Measurements from ENCODE around the gene ANKHD1. TPM values are rescaled to one million over a fixed set of nuclear protein-coding genes. Genes with fewer than 3 reads are reported as not detected.

Gene ANKHD1
- polyA plus RNA-seq, 1 of the 3 experiments (the other 2 are of a cell fraction), result 26.7 TPM

- CTCF ChIA-PET, result interaction anchor here (0.6 to 1.7 kb wide), 2 partner anchors 160 to 191 kb away, joined by 3 to 4 read pairs; no protein-coding TSS in a partner anchor
- POLR2A ChIA-PET, result no interaction called here
These were observed 152.8 kb downstream of the ANKHD1 start for GRCh38 chr5:140554454-140554853.

GRCh38 chr5:140555747-140556312, 154.2 kb downstream of the ANKHD1 start:
- Histone ChIP-seq H3K4me1 (ENCODE audit: control insufficient read depth in 1 of 2, insufficient read depth in 2 of 2, low read depth in 1 of 2, low read length in 1 of 2) (peaks cover 7 to 21% of the 10 kb centered on the region in 2 experiments; a peak in 3 of 4 replicates), H3K9me2 (no peaks in the 10 kb centered on the region), H3K4me3 (ENCODE audit: low read depth in 2 of 2, low read length in 1 of 2) (peak overlapping the region; percentile 85 to 87), H3K27ac (ENCODE audit: low read depth in 2 of 2, low read length in 1 of 2) (peak overlapping the region; percentile 78 to 92; a peak in 3 of 4 replicates), H3K27me3 (ENCODE audit: insufficient read depth) (no peaks in the 10 kb centered on the region), H3K36me3 (replicated peaks in 1 of 2; ENCODE audit: control insufficient read depth in 1 of 2, insufficient read depth in 2 of 2, low read length in 1 of 2) (peaks cover 11 to 29% of the 10 kb centered on the region in 2 experiments), H4K20me1 (ENCODE audit: insufficient read depth) (peaks cover 4% of the 10 kb centered on the region), H3K79me2 (ENCODE audit: insufficient read depth) (peaks cover 59% of the 10 kb centered on the region), H3K4me2 (peak overlapping the region; percentile 61), H2AFZ (ENCODE audit: low read depth) (no peak overlapping the region), H3K9me3 (no peaks in the 10 kb centered on the region), H3F3A (replicated peaks; ENCODE audit: insufficient read depth) (peaks cover 16% of the 10 kb centered on the region), H3K9ac (peak overlapping the region; percentile 89)
- 9% methylated on average over 1 of the region's 1 CpG for WGBS (ENCODE audit: low lambda C conversion rate)
- peak; percentile 42 for DNase-seq
- CTCF ChIA-PET, result interaction anchor here (0.9 to 1.7 kb wide), 3 partner anchors 68 to 193 kb away, joined by 3 to 4 read pairs (median 4); partner anchors contain the start of genes IK and NDUFA2
- POLR2A ChIA-PET, result interaction anchor here (1.0 kb wide), 1 partner anchor 8 kb away, joined by 3 read pairs; the partner anchor contains the start of gene EIF4EBP3
- TF ChIP-seq RAD21 (IDR thresholded peaks at IDR 0.05; ENCODE audit: low read length), result peak; percentile 28
- TF ChIP-seq NFIC (IDR thresholded peaks at IDR 0.05; ENCODE audit: borderline replicate concordance), result no peak

More at GRCh38 chr5:140554454-140554853, 152.8 kb downstream of the ANKHD1 start:
- Histone ChIP-seq H3K9me3 (no peaks in the 10 kb centered on the region), H3K27me3 (ENCODE audit: insufficient read depth) (no peaks in the 10 kb centered on the region), H3K9me2 (no peaks in the 10 kb centered on the region), H3F3A (replicated peaks; ENCODE audit: insufficient read depth) (peaks cover 28% of the 10 kb centered on the region), H3K4me1 (ENCODE audit: control insufficient read depth in 1 of 2, insufficient read depth in 2 of 2, low read depth in 1 of 2, low read length in 1 of 2) (peaks cover 7 to 35% of the 10 kb centered on the region in 2 experiments), H3K4me2 (peak overlapping the region; percentile 61; the same call in 1 of the 2 replicates), H2AFZ (ENCODE audit: low read depth) (no peak overlapping the region), H3K4me3 (ENCODE audit: low read depth in 2 of 2, low read length in 1 of 2) (no peak overlapping the region), H3K27ac (ENCODE audit: low read depth in 2 of 2, low read length in 1 of 2) (no peak overlapping the region; a peak in 1 of 4 replicates), H3K36me3 (replicated peaks in 1 of 2; ENCODE audit: control insufficient read depth in 1 of 2, insufficient read depth in 2 of 2, low read length in 1 of 2) (peaks cover 16 to 35% of the 10 kb centered on the region in 2 experiments), H3K79me2 (ENCODE audit: insufficient read depth) (peaks cover 59% of the 10 kb centered on the region), H4K20me1 (ENCODE audit: insufficient read depth) (peaks cover 4% of the 10 kb centered on the region), H3K9ac (no peak overlapping the region)
- DNase-seq, result no peak
- no peak for TF ChIP-seq CHD2 (IDR thresholded peaks at IDR 0.05; ENCODE audit: low read length, partially characterized antibody)
- TF ChIP-seq FOXJ3 (CRISPR knock-in tag; IDR thresholded peaks at IDR 0.05), result no peak
- no peak for TF ChIP-seq YY1 (IDR thresholded peaks at IDR 0.05; ENCODE audit: low read depth)
- TF ChIP-seq GATA2 (CRISPR knock-in tag; IDR thresholded peaks at IDR 0.05), result no peak
- TF ChIP-seq RAD21 (IDR thresholded peaks at IDR 0.05; ENCODE audit: low read length), result no peak
- TF ChIP-seq USF2 (IDR thresholded peaks at IDR 0.05; ENCODE audit: borderline replicate concordance, low read depth, low read length), result no peak
- 75% methylated on average over 2 of the region's 2 CpGs for WGBS (ENCODE audit: low lambda C conversion rate)

- H3K9me3 ChIP-seq, result no peaks in the 10 kb centered on the region
- WGBS (ENCODE audit: low lambda C conversion rate), result under 1% methylated on average over 6 of the region's 6 CpGs
- peak overlapping the region; percentile 68; the same call in 1 of the 2 replicates for H2AFZ ChIP-seq (ENCODE audit: low read depth)
- ChIA-PET POLR2A (interaction anchor here (1.0 to 1.4 kb wide), 2 partner anchors 9 to 155 kb away, joined by 3 to 4 read pairs; partner anchors contain the start of genes ANKHD1 and EIF4EBP3), CTCF (interaction anchor here (1.5 kb wide), 1 partner anchor 91 kb away, joined by 4 read pairs; the partner anchor contains the start of genes IK and NDUFA2)
- peak overlapping the region; percentile 89 for H3K9ac ChIP-seq
- peaks cover 4% of the 10 kb centered on the region for H4K20me1 ChIP-seq (ENCODE audit: insufficient read depth)
- H3K4me1 ChIP-seq (ENCODE audit: control insufficient read depth in 1 of 2, insufficient read depth in 2 of 2, low read depth in 1 of 2, low read length in 1 of 2), result peaks cover 7 to 19% of the 10 kb centered on the region in 2 experiments; a peak in 3 of 4 replicates
- peaks cover 11% of the 10 kb centered on the region for H3F3A ChIP-seq (replicated peaks; ENCODE audit: insufficient read depth)
- TF ChIP-seq TAF1 (IDR thresholded peaks at IDR 0.05; ENCODE audit: borderline replicate concordance, low read depth, low read length), result 0 out of 2 replicates have a peak, but pooled peaks have one; percentile 3
- no peak for TF ChIP-seq RAD21 (IDR thresholded peaks at IDR 0.05; ENCODE audit: low read length)
- TF ChIP-seq RFX5 (IDR thresholded peaks at IDR 0.05; ENCODE audit: low read length), result no peak
- 0 out of 2 replicates have a peak, but pooled peaks have one; percentile 22 for TF ChIP-seq POLR2AphosphoS5 (IDR thresholded peaks at IDR 0.05; ENCODE audit: low read depth, low read length)
- peak; percentile 43; the same call in 1 of the 2 replicates for TF ChIP-seq MXI1 (IDR thresholded peaks at IDR 0.05; ENCODE audit: low read depth, low read length)
- H3K27ac ChIP-seq (ENCODE audit: low read depth in 2 of 2, low read length in 1 of 2), result peak overlapping the region; percentile 78 to 92; a peak in 3 of 4 replicates
- peaks cover 58% of the 10 kb centered on the region for H3K79me2 ChIP-seq (ENCODE audit: insufficient read depth)
- no peaks in the 10 kb centered on the region for H3K9me2 ChIP-seq
- H3K4me3 ChIP-seq (ENCODE audit: low read depth in 2 of 2, low read length in 1 of 2), result peak overlapping the region; percentile 85 to 87
- DNase-seq, result peak; percentile 33
- peak overlapping the region; percentile 61 for H3K4me2 ChIP-seq
- peaks cover 11 to 27% of the 10 kb centered on the region in 2 experiments for H3K36me3 ChIP-seq (replicated peaks in 1 of 2; ENCODE audit: control insufficient read depth in 1 of 2, insufficient read depth in 2 of 2, low read length in 1 of 2)
- no peaks in the 10 kb centered on the region for H3K27me3 ChIP-seq (ENCODE audit: insufficient read depth)
These were observed 154.8 kb downstream of the ANKHD1 start for GRCh38 chr5:140556438-140556837.

Measured in SK-N-SH (cell line).